IMR-90 (cell line): ENCODE measurements around the gene DHH. TPM values are rescaled to one million over a fixed set of nuclear protein-coding genes. Genes with fewer than 3 reads are reported as not detected.

Experiments
- ATAC-seq: fragments of 200-7000 bp; cut with Tn5 transposase; 2 replicates; pipeline ENCODE4 v1.9.1; 2020; ENCODE audit warnings: low read depth, mild to moderate bottlenecking, moderate library complexity
- BruUV-seq: library from RNA; stranded (reverse); fragments of 400-500 nt; replicated peaks from 2 replicates; lab custom pipeline; 2021; lab: Mats Ljungman, UMichigan
- CTCF ChIA-PET: fragments of 300-600 bp; formaldehyde crosslinking; extraction: SDS; loops from one replicate; lab custom pipeline; 2021; ENCODE audit warnings: antibody characterized with exemption; lab: Yijun Ruan, JAX
- POLR2A ChIA-PET: fragments of 300-600 bp; sonication (Branson Sonifier 250); formaldehyde crosslinking; loops from one replicate; lab custom pipeline; 2022; ENCODE audit warnings: antibody characterized with exemption; ENCODE audit not compliant: unreplicated experiment; lab: Charles Lee
- DNase-seq: peaks from one replicate; pipeline ENCODE4 v3.0.0; 2013
- H2AFZ ChIP-seq: replicated peaks from 2 replicates; pipeline ENCODE3; 2013; ENCODE audit warnings: low read length, mild to moderate bottlenecking; ENCODE audit not compliant: poor library complexity
- H2AK5ac ChIP-seq: 2 replicates; pipeline ENCODE4 v1.6.1; 2013; ENCODE audit warnings: low read depth, low read length, inconsistent platforms
- H2AK9ac ChIP-seq: replicated peaks from 2 replicates; pipeline ENCODE3; 2013; ENCODE audit warnings: mild to moderate bottlenecking, low read depth, low read length, moderate library complexity; ENCODE audit not compliant: poor library complexity
- H2BK120ac ChIP-seq: 2 replicates; pipeline ENCODE4 v1.6.1; 2013; ENCODE audit warnings: low read depth, low read length, inconsistent platforms
- H2BK15ac ChIP-seq: 3 replicates; pipeline ENCODE4 v1.6.1; 2013; ENCODE audit warnings: low read depth, low read length, inconsistent platforms
- H2BK20ac ChIP-seq: 2 replicates; pipeline ENCODE4 v1.6.1; 2013; ENCODE audit warnings: low read depth, mild to moderate bottlenecking, inconsistent platforms, low read length, moderate library complexity
- H2BK5ac ChIP-seq: 2 replicates; pipeline ENCODE4 v1.6.1; 2013; ENCODE audit warnings: mild to moderate bottlenecking, low read depth, low read length, inconsistent platforms; ENCODE audit not compliant: poor library complexity, severe bottlenecking
- H3K14ac ChIP-seq: replicated peaks from 2 replicates; pipeline ENCODE4 v1.6.1; 2013; ENCODE audit warnings: low read depth, low read length, inconsistent platforms
- H3K18ac ChIP-seq: 2 replicates; pipeline ENCODE4 v1.6.1; 2013; ENCODE audit warnings: low read depth, low read length, control low read depth
- H3K23ac ChIP-seq: 2 replicates; pipeline ENCODE4 v1.6.1; 2013; ENCODE audit warnings: low read depth, low read length, inconsistent platforms
- H3K27ac ChIP-seq: 2 replicates; pipeline ENCODE4 v1.5.1; 2013; ENCODE audit warnings: mild to moderate bottlenecking, control low read depth, low read length; ENCODE audit not compliant: insufficient read depth
- H3K27me3 ChIP-seq: 2 replicates; pipeline ENCODE4 v1.6.1; 2013; ENCODE audit warnings: low read length; ENCODE audit not compliant: control insufficient read depth, insufficient read depth
- H3K36me3 ChIP-seq: 2 replicates; pipeline ENCODE4 v1.6.1; 2013; ENCODE audit warnings: low read length, mixed read lengths; ENCODE audit not compliant: control insufficient read depth, insufficient read depth
- H3K4ac ChIP-seq: 2 replicates; pipeline ENCODE4 v1.6.1; 2013; ENCODE audit warnings: low read depth, low read length, inconsistent platforms
- H3K4me1 ChIP-seq: 2 replicates; pipeline ENCODE4 v1.6.1; 2013; ENCODE audit warnings: low read length, mixed read lengths; ENCODE audit not compliant: control insufficient read depth, insufficient read depth
- H3K4me2 ChIP-seq: 2 replicates; pipeline ENCODE4 v1.6.1; 2013; ENCODE audit warnings: low read depth, mild to moderate bottlenecking, control low read depth, low read length, moderate library complexity
- H3K4me3 ChIP-seq: 2 replicates; pipeline ENCODE4 v1.5.1; 2013; ENCODE audit warnings: low read depth, mild to moderate bottlenecking, control low read depth, low read length, moderate library complexity; ENCODE audit not compliant: insufficient read depth
- H3K56ac ChIP-seq: 2 replicates; pipeline ENCODE4 v1.6.1; 2013; ENCODE audit warnings: low read length, inconsistent platforms; ENCODE audit not compliant: insufficient read depth; ENCODE audit errors: extremely low read depth
- H3K79me1 ChIP-seq, 2 experiments: 2 replicates each; pipeline ENCODE4 v1.6.1; 2013; ENCODE audit warnings: low read length in 2 of 2, inconsistent platforms in 1 of 2, low read depth in 1 of 2
- H3K9ac ChIP-seq: 2 replicates; pipeline ENCODE4 v1.6.1; 2013; ENCODE audit warnings: low read depth, low read length, control low read depth
- H3K9me1 ChIP-seq: 2 replicates; pipeline ENCODE4 v1.6.1; 2013; ENCODE audit warnings: low read length, inconsistent platforms; ENCODE audit not compliant: insufficient read depth
- H3K9me3 ChIP-seq: 2 replicates; pipeline ENCODE4 v1.6.1; 2013; ENCODE audit warnings: low read length; ENCODE audit not compliant: control insufficient read depth, insufficient read depth
- H4K20me1 ChIP-seq: 2 replicates; pipeline ENCODE4 v1.6.1; 2013; ENCODE audit warnings: low read length, inconsistent platforms; ENCODE audit not compliant: insufficient read depth
- H4K5ac ChIP-seq: 2 replicates; pipeline ENCODE4 v1.6.1; 2013; ENCODE audit warnings: mild to moderate bottlenecking, low read depth, low read length, control low read depth
- H4K8ac ChIP-seq, 2 experiments: 2 replicates each; pipeline ENCODE4 v1.6.1; 2013; ENCODE audit warnings: low read depth in 2 of 2, low read length in 2 of 2, control low read depth in 1 of 2, inconsistent platforms in 1 of 2
- H4K91ac ChIP-seq: 2 replicates; pipeline ENCODE4 v1.6.1; 2013; ENCODE audit warnings: low read depth, low read length, inconsistent platforms; ENCODE audit not compliant: insufficient read depth
- CEBPB ChIP-seq: IDR thresholded peaks from 2 replicates; pipeline ENCODE4 v1.6.1; 2012; ENCODE audit warnings: low read depth, low read length, improper control_type of control experiment
- CHD1 ChIP-seq: IDR thresholded peaks from 2 replicates; pipeline ENCODE4 v1.6.1; 2012; ENCODE audit warnings: low read depth, low read length, improper control_type of control experiment
- FOS ChIP-seq: fragments of 150-350 bp; IDR thresholded peaks from 2 replicates; pipeline ENCODE4 v1.6.1; 2016; ENCODE audit warnings: low read depth, low read length
- MAZ ChIP-seq: IDR thresholded peaks from 2 replicates; pipeline ENCODE4 v1.6.1; 2012; ENCODE audit warnings: low read depth, mild to moderate bottlenecking, low read length, improper control_type of control experiment, moderate library complexity, borderline replicate concordance
- MXI1 ChIP-seq: IDR thresholded peaks from 2 replicates; pipeline ENCODE4 v1.6.1; 2012; ENCODE audit warnings: low read depth, mild to moderate bottlenecking, low read length, moderate library complexity, borderline replicate concordance
- RCOR1 ChIP-seq: IDR thresholded peaks from 2 replicates; pipeline ENCODE4 v1.6.1; 2012; ENCODE audit warnings: mild to moderate bottlenecking, low read length, improper control_type of control experiment; ENCODE audit not compliant: insufficient replicate concordance
- SMC3 ChIP-seq: fragments of 150-350 bp; IDR thresholded peaks from 2 replicates; pipeline ENCODE4 v1.6.1; 2016; ENCODE audit warnings: low read depth, mild to moderate bottlenecking, antibody characterized with exemption, low read length, moderate library complexity
- USF2 ChIP-seq: fragments of 150-350 bp; IDR thresholded peaks from 2 replicates; pipeline ENCODE4 v1.6.1; 2017; ENCODE audit warnings: mild to moderate bottlenecking, antibody characterized with exemption, low read length, low read depth
- WGBS, 2 experiments: methylation state at CpG; one replicate each; pipeline versions ENCODE4 v1.1.5 to v1.1.7; 2013; ENCODE audit warnings: missing lambda C conversion rate in 2 of 2; ENCODE audit not compliant: insufficient read length in 1 of 2; ENCODE audit errors: extremely low coverage in 2 of 2; 5-methylcytosine and 5-hydroxymethylcytosine counted together
- dilution Hi-C: fragments of 300-500 bp; cut with HindIII; formaldehyde crosslinking; loops from one replicate; pipeline ENCODE4 v1.14.3; 2018; ENCODE audit warnings: low sequenced_read_pairs; ENCODE audit not compliant: unreplicated experiment
- in situ Hi-C: fragments of 300-500 bp; cut with MboI; formaldehyde crosslinking; loops from 3 replicates; pipeline ENCODE4 v1.14.3; 2019; ENCODE audit warnings: low sequenced_read_pairs, inconsistent platforms, mixed read lengths
- intact Hi-C: fragments of 100-400 bp; cut with micrococcal nuclease; formaldehyde crosslinking; loops from 2 replicates; pipeline ENCODE4 v1.10.0; 2022
- polyA plus RNA-seq, 3 experiments: library from polyadenylated mRNA; depleted of rRNA; stranded (reverse); fragments of >200 nt; gene quantifications; 2 replicates each; pipeline ENCODE4 v1.2.3, GENCODE V29; 2012; ENCODE audit warnings: low replicate concordance in 1 of 3
- total RNA-seq: library from RNA; depleted of rRNA; stranded (reverse); fragments of >200 nt; gene quantifications from 2 replicates; pipeline ENCODE4 v1.2.3, GENCODE V29; 2012
- TF ChIP-seq, protein P1 (sequence below): fragments of 150-350 bp; IDR thresholded peaks from 2 replicates; pipeline ENCODE4 v1.6.1; 2016; ENCODE audit warnings: low read depth, mild to moderate bottlenecking, low read length, moderate library complexity, borderline replicate concordance
- TF ChIP-seq, protein P2 (sequence below): conservative IDR thresholded peaks from 2 replicates; pipeline ENCODE4 v1.5.1; 2012; ENCODE audit warnings: mild to moderate bottlenecking, low read depth, low read length, improper control_type of control experiment

Gene DHH
- total and polyA plus RNA-seq, 2 of the 4 experiments (the other 2 are of a cell fraction): under 0.01 to 0.07 TPM

DNA sequence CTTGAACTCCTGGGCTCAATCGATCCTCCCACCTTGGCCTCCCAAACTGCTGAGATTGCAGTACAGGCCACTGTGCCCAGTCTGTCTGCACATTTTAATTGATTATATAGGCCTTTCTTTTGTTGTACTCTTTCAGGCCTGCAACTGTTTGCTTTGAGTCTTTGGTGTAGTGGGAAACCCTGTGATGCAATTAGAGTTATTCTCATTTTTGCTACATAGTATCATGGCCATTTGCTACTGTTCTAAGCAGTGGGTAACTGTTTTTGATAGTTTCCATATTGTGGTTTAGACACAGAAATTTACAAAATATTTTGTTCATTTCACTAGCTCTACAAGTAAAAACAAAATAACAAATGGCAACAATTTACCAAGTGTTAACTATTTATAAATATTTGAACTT, 42.9 kb upstream of the DHH start:
- no peak overlapping the region for H3K18ac ChIP-seq
- H3K27me3 ChIP-seq: no peaks in the 10 kb centered on the region
- POLR2A ChIA-PET: no interaction called here
- ATAC-seq: peak; percentile 62
- no peak overlapping the region for H3K4me3 ChIP-seq
- no peak overlapping the region for H2BK120ac ChIP-seq
- no peak for DNase-seq
- H2BK20ac ChIP-seq: no peak overlapping the region
- no peak overlapping the region for H2AK5ac ChIP-seq
- peaks cover 0 to 9% of the 10 kb centered on the region in 2 experiments; a peak in 3 of 4 replicates for H3K79me1 ChIP-seq
- dilution Hi-C loops (no loop called here), intact Hi-C loops (loop anchor here (10.0 kb wide), 1 partner anchor 127 kb away; the partner anchor contains the start of gene TUBA1C), in situ Hi-C loops (loop anchor here (10.0 kb wide), 1 partner anchor 47 kb away; the partner anchor contains the start of gene TUBA1A)
- H4K5ac ChIP-seq: no peak overlapping the region
- no peak overlapping the region for H3K23ac ChIP-seq
- CTCF ChIA-PET: no interaction called here
- no peak overlapping the region for H2AFZ ChIP-seq
- H4K91ac ChIP-seq: no peak overlapping the region
- TF ChIP-seq CHD1: no peak
- TF ChIP-seq FOS: no peak
- TF ChIP-seq MXI1: no peak
- TF ChIP-seq CEBPB: no peak
- TF ChIP-seq, protein P1, sequence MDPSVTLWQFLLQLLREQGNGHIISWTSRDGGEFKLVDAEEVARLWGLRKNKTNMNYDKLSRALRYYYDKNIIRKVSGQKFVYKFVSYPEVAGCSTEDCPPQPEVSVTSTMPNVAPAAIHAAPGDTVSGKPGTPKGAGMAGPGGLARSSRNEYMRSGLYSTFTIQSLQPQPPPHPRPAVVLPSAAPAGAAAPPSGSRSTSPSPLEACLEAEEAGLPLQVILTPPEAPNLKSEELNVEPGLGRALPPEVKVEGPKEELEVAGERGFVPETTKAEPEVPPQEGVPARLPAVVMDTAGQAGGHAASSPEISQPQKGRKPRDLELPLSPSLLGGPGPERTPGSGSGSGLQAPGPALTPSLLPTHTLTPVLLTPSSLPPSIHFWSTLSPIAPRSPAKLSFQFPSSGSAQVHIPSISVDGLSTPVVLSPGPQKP: no peak
- no peak for TF ChIP-seq MAZ
- TF ChIP-seq SMC3: no peak
- TF ChIP-seq USF2: no peak
- no peak for TF ChIP-seq RCOR1
- TF ChIP-seq, protein P2, sequence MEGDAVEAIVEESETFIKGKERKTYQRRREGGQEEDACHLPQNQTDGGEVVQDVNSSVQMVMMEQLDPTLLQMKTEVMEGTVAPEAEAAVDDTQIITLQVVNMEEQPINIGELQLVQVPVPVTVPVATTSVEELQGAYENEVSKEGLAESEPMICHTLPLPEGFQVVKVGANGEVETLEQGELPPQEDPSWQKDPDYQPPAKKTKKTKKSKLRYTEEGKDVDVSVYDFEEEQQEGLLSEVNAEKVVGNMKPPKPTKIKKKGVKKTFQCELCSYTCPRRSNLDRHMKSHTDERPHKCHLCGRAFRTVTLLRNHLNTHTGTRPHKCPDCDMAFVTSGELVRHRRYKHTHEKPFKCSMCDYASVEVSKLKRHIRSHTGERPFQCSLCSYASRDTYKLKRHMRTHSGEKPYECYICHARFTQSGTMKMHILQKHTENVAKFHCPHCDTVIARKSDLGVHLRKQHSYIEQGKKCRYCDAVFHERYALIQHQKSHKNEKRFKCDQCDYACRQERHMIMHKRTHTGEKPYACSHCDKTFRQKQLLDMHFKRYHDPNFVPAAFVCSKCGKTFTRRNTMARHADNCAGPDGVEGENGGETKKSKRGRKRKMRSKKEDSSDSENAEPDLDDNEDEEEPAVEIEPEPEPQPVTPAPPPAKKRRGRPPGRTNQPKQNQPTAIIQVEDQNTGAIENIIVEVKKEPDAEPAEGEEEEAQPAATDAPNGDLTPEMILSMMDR: no peak
- WGBS, 2 experiments: no CpG with 5 or more reads among the region's 1 CpG
- H3K9ac ChIP-seq: no peak overlapping the region
- no TSS peak for BruUV-seq
- no peak overlapping the region for H4K8ac ChIP-seq
- H3K27ac ChIP-seq: no peak overlapping the region
- no peaks in the 10 kb centered on the region for H3K9me3 ChIP-seq
- H3K4me1 ChIP-seq: 0 out of 2 replicates have a peak, but pooled peaks cover 1% of the 10 kb centered on the region
- no peak overlapping the region for H3K14ac ChIP-seq
- H2BK15ac ChIP-seq: no peak overlapping the region
- no peak overlapping the region for H3K4me2 ChIP-seq
- H3K36me3 ChIP-seq: no peaks in the 10 kb centered on the region
- H4K20me1 ChIP-seq: no peaks in the 10 kb centered on the region
- no peak overlapping the region for H3K56ac ChIP-seq
- no peak overlapping the region for H2BK5ac ChIP-seq
- H3K4ac ChIP-seq: no peak overlapping the region
- no peaks in the 10 kb centered on the region for H3K9me1 ChIP-seq
- no peak overlapping the region for H2AK9ac ChIP-seq
